GM18502 (cell line): ENCODE results near the gene CASR.
A peak's percentile ranks its signal among the peaks of the same experiment; 100 is the strongest.
"Not testable (repeated sequence)": the region's sequence is repeated elsewhere in the genome, so short reads cannot be mapped to it uniquely, and the experiment has no call there.

Source experiments
- ATAC-seq: cut with Tn5 transposase; IDR thresholded peaks from one replicate; pipeline ENCODE4 v1.9.1; 2021; ENCODE audit warnings: mild to moderate bottlenecking; ENCODE audit not compliant: unreplicated experiment, poor library complexity

The CASR gene

GRCh38 chr3:122183521-122183892 lies at the start of gene CASR:
TSS of gene CASR (plus strand) at chr3:122183668. CDS start at chr3:122254190, 70,522 bp downstream.
- ATAC-seq: no peak

GRCh38 chr3:122146466-122146865 lies 37.0 kb upstream of the CASR start:
- ATAC-seq: peak; percentile 91

- ATAC-seq: no peak
Observed at GRCh38 chr3:122148941-122149627, 34.4 kb upstream of the CASR start.

- no peak for ATAC-seq
Observed at GRCh38 chr3:122151480-122151879, 32.0 kb upstream of the CASR start.

GRCh38 chr3:122164983-122165382 lies 18.5 kb upstream of the CASR start:
- not testable (repeated sequence) for ATAC-seq

- ATAC-seq: no peak
Observed at GRCh38 chr3:122167630-122168029, 15.8 kb upstream of the CASR start.

- ATAC-seq: no peak
Observed at GRCh38 chr3:122168044-122168443, 15.4 kb upstream of the CASR start.

GRCh38 chr3:122169911-122170310 lies 13.6 kb upstream of the CASR start:
- ATAC-seq: no peak

GRCh38 chr3:122171361-122171760 lies 12.1 kb upstream of the CASR start:
- not testable (repeated sequence) for ATAC-seq

- no peak for ATAC-seq
Observed at GRCh38 chr3:122178711-122179110, 4.8 kb upstream of the CASR start.

GRCh38 chr3:122183893-122184590 lies 574 bp downstream of the CASR start:
- no peak for ATAC-seq

GRCh38 chr3:122184591-122184929 lies 1.1 kb downstream of the CASR start:
- ATAC-seq: no peak

GRCh38 chr3:122186372-122186771 lies 2.9 kb downstream of the CASR start:
- ATAC-seq: no peak

- ATAC-seq: no peak
Observed at GRCh38 chr3:122188737-122189136, 5.3 kb downstream of the CASR start.

GRCh38 chr3:122189357-122189756 lies 5.9 kb downstream of the CASR start:
- no peak for ATAC-seq

- ATAC-seq: no peak
Observed at GRCh38 chr3:122190525-122190924, 7.1 kb downstream of the CASR start.

GRCh38 chr3:122198966-122199365 lies 15.5 kb downstream of the CASR start:
- ATAC-seq: no peak

GRCh38 chr3:122199552-122199951 lies 16.1 kb downstream of the CASR start:
- ATAC-seq: no peak

- ATAC-seq: no peak
Observed at GRCh38 chr3:122200661-122201060, 17.2 kb downstream of the CASR start.

GRCh38 chr3:122201476-122201875 lies 18.0 kb downstream of the CASR start:
- ATAC-seq: not testable (repeated sequence)

GRCh38 chr3:122208579-122208978 lies 25.1 kb downstream of the CASR start:
- no peak for ATAC-seq

GRCh38 chr3:122213650-122214049 lies 30.2 kb downstream of the CASR start:
- no peak for ATAC-seq
